Smooth muscle cell (in vitro differentiated cells): ENCODE measurements around the gene BEND7. TPM values are rescaled to one million over a fixed set of nuclear protein-coding genes. Genes with fewer than 3 reads are reported as not detected.

Source experiments
- DNase-seq: peaks from one replicate; lab custom pipeline; 2025; ENCODE audit not compliant: unreplicated experiment; lab: John Stamatoyannopoulos, UW
- H2AFZ ChIP-seq: fragments of 200-600 bp; sonication (generic); 2 replicates; pipeline ENCODE4 v1.6.0; 2016; ENCODE audit warnings: antibody characterized with exemption, low read depth, mild to moderate bottlenecking
- H3F3A ChIP-seq: fragments of 200-600 bp; sonication (generic); 2 replicates; pipeline ENCODE4 v1.6.0; 2017; ENCODE audit warnings: antibody characterized with exemption, low read depth
- H3K27ac ChIP-seq: fragments of 200-600 bp; sonication (generic); 2 replicates; pipeline ENCODE4 v1.5.1; 2016; ENCODE audit warnings: low read depth, mild to moderate bottlenecking
- H3K27me3 ChIP-seq: fragments of 200-600 bp; sonication (generic); 2 replicates; pipeline ENCODE4 v1.6.1; 2016; ENCODE audit warnings: low read depth, mild to moderate bottlenecking
- H3K36me3 ChIP-seq: fragments of 200-600 bp; sonication (generic); 2 replicates; pipeline ENCODE4 v1.5.1; 2016; ENCODE audit warnings: low read depth
- H3K4me1 ChIP-seq: fragments of 200-600 bp; sonication (generic); 2 replicates; pipeline ENCODE4 v1.5.1; 2016; ENCODE audit warnings: low read depth
- H3K4me2 ChIP-seq: fragments of 200-600 bp; sonication (generic); 2 replicates; pipeline ENCODE4 v1.6.0; 2016; ENCODE audit warnings: mild to moderate bottlenecking
- H3K4me3 ChIP-seq: fragments of 200-600 bp; sonication (generic); 2 replicates; pipeline ENCODE4 v1.5.1; 2016; ENCODE audit warnings: mild to moderate bottlenecking
- H3K79me2 ChIP-seq: fragments of 200-600 bp; sonication (generic); 2 replicates; pipeline ENCODE4 v1.6.0; 2016; ENCODE audit warnings: low read depth, mild to moderate bottlenecking
- H3K9ac ChIP-seq: fragments of 200-600 bp; sonication (generic); 2 replicates; pipeline ENCODE4 v1.6.0; 2016; ENCODE audit warnings: low read depth
- H3K9me3 ChIP-seq: fragments of 200-600 bp; sonication (generic); replicated peaks from 2 replicates; pipeline ENCODE4 v1.5.1; 2016; ENCODE audit warnings: low read depth
- H4K20me1 ChIP-seq: fragments of 200-600 bp; sonication (generic); 2 replicates; pipeline ENCODE4 v1.6.0; 2016; ENCODE audit warnings: low read depth
- WGBS: methylation state at CpG from one replicate; pipeline ENCODE4 v1.1.7; 2016; ENCODE audit warnings: low lambda C conversion rate; 5-methylcytosine and 5-hydroxymethylcytosine counted together
- polyA plus RNA-seq: library from polyadenylated mRNA; unstranded; fragments of >200 nt; fragmentation: Nextera tagmentation; extraction: Ambion mirVana; gene quantifications from 2 replicates; pipeline ENCODE4 v1.2.1, GENCODE V29; 2016
- total RNA-seq: library from RNA; depleted of rRNA; stranded (reverse); fragments of >200 nt; gene quantifications from 2 replicates; pipeline ENCODE4 v1.2.3, GENCODE V29; 2014
- TF ChIP-seq, protein P1 (sequence below): fragments of 200-600 bp; sonication (generic); IDR thresholded peaks from 2 replicates; pipeline ENCODE4 v1.5.1; 2017; ENCODE audit warnings: borderline replicate concordance, mild to moderate bottlenecking, antibody characterized with exemption; ENCODE audit not compliant: insufficient read depth, poor library complexity, severe bottlenecking

The BEND7 gene
- total and polyA plus RNA-seq, 2 experiments from 2014 or later: 1.7 to 5.8 TPM

DNA sequence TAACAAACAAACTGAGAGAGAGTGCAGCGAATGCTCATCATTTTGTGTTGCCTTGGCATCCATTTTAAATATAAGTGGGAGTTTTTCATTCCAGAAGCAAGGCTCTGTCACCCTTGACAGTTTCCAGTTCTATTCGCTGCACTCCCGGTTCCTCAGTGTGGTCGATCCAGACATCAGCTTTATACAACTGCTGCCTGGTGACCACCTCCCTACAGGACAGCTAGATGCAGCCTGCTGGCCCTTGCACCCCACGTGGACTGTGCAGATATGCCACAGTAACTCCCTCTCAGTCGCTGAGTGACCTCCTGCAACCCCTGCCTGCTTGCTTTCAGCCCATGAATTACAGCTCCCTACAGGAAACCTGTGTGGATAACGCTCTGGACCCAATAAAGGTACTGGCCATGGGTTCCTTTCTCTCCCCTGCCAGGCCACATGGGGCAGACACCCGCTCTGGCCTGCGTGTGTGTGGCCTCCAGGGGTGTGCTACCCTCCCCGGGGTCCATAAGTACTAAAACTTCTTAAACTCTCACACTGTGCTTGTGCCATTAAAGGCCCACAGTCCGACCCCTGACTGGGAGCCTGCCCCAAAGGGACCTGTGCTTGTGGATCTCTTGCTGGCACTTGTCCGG is 23.6 kb downstream of the BEND7 start:
- no peak overlapping the region for H3K4me3 ChIP-seq
- no peaks in the 10 kb centered on the region for H3K27me3 ChIP-seq
- no peaks in the 10 kb centered on the region for H3K4me1 ChIP-seq
- TF ChIP-seq, protein P1, sequence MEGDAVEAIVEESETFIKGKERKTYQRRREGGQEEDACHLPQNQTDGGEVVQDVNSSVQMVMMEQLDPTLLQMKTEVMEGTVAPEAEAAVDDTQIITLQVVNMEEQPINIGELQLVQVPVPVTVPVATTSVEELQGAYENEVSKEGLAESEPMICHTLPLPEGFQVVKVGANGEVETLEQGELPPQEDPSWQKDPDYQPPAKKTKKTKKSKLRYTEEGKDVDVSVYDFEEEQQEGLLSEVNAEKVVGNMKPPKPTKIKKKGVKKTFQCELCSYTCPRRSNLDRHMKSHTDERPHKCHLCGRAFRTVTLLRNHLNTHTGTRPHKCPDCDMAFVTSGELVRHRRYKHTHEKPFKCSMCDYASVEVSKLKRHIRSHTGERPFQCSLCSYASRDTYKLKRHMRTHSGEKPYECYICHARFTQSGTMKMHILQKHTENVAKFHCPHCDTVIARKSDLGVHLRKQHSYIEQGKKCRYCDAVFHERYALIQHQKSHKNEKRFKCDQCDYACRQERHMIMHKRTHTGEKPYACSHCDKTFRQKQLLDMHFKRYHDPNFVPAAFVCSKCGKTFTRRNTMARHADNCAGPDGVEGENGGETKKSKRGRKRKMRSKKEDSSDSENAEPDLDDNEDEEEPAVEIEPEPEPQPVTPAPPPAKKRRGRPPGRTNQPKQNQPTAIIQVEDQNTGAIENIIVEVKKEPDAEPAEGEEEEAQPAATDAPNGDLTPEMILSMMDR: no peak
- H3K9me3 ChIP-seq: no peaks in the 10 kb centered on the region
- H2AFZ ChIP-seq: no peak overlapping the region
- H4K20me1 ChIP-seq: no peaks in the 10 kb centered on the region
- no peaks in the 10 kb centered on the region for H3K36me3 ChIP-seq
- H3F3A ChIP-seq: no peaks in the 10 kb centered on the region
- H3K27ac ChIP-seq: no peak overlapping the region
- H3K9ac ChIP-seq: no peak overlapping the region
- WGBS: 78% methylated on average over 12 of the region's 12 CpGs
- no peaks in the 10 kb centered on the region for H3K79me2 ChIP-seq
- H3K4me2 ChIP-seq: no peak overlapping the region
- no peak for DNase-seq

DNA sequence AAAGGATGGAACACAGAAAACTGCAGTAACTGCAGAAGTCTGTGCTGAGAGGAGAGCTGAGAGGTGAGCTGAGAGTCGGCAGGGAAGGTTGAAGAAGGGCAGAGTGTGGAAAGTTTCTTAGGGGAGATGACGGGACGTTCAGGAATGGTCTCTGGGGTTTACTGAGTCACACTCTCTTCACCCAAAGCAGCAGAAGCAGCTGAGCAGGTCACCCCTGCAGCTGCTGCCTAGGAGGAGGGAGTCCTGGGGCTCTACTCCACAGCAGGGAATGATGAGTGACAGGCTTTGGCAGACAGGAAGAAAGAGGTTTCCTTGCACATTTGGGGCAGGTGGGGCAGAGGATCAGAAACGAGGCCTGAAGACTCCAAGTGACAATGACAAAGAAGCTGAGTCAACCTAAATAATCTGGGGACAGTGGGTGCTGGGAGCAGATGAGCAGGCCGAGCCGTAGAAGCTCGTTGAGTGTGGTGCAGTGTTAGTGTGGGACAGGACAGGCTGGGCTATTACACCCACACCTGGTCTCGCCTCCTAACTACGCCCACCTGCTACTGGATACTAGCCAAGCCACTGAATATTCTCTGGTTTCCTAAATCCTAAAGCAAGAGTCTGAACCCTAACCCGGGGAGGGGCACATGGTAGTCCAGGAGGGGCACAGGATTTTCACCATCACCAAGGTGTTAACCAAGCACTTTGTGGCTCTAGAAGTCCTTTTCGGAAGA is 24.9 kb downstream of the BEND7 start:
- Histone ChIP-seq H3K4me1 (no peaks in the 10 kb centered on the region), H3K4me3 (no peak overlapping the region), H3F3A (no peaks in the 10 kb centered on the region), H3K9me3 (no peaks in the 10 kb centered on the region), H3K4me2 (no peak overlapping the region), H4K20me1 (no peaks in the 10 kb centered on the region), H3K27me3 (no peaks in the 10 kb centered on the region), H3K9ac (no peak overlapping the region), H3K79me2 (no peaks in the 10 kb centered on the region), H3K36me3 (no peaks in the 10 kb centered on the region), H3K27ac (no peak overlapping the region), H2AFZ (no peak overlapping the region)
- 65% methylated on average over 11 of the region's 11 CpGs for WGBS
- TF ChIP-seq, protein P1: no peak
- no peak for DNase-seq

GRCh38 chr10:13502380-13502779 is 26.4 kb downstream of the BEND7 start:
- Histone ChIP-seq H3K4me3 (no peak overlapping the region), H3K79me2 (no peaks in the 10 kb centered on the region), H3K27ac (no peak overlapping the region), H3K27me3 (no peaks in the 10 kb centered on the region), H4K20me1 (no peaks in the 10 kb centered on the region), H3K9me3 (no peaks in the 10 kb centered on the region), H3F3A (no peaks in the 10 kb centered on the region), H3K9ac (no peak overlapping the region), H3K36me3 (no peaks in the 10 kb centered on the region), H3K4me1 (peaks cover 3% of the 10 kb centered on the region), H3K4me2 (no peak overlapping the region), H2AFZ (no peak overlapping the region)
- DNase-seq: no peak
- 90% methylated on average over 9 of the region's 9 CpGs for WGBS
- TF ChIP-seq, protein P1: no peak

GRCh38 chr10:13500201-13500600 is 28.6 kb downstream of the BEND7 start:
- TF ChIP-seq, protein P1: no peak
- Histone ChIP-seq H3K9me3 (no peaks in the 10 kb centered on the region), H3K4me3 (no peak overlapping the region), H3K9ac (no peak overlapping the region), H3K36me3 (no peaks in the 10 kb centered on the region), H3F3A (no peaks in the 10 kb centered on the region), H2AFZ (no peak overlapping the region), H4K20me1 (no peaks in the 10 kb centered on the region), H3K27ac (no peak overlapping the region), H3K4me2 (no peak overlapping the region), H3K4me1 (peaks cover 22% of the 10 kb centered on the region), H3K79me2 (no peaks in the 10 kb centered on the region), H3K27me3 (no peaks in the 10 kb centered on the region)
- WGBS: 78% methylated on average over 9 of the region's 9 CpGs
- no peak for DNase-seq
